GM12892 (cell line): ENCODE results near the gene CAVIN1.
"Not testable (repeated sequence)": the region's sequence is repeated elsewhere in the genome, so short reads cannot be mapped to it uniquely, and the experiment has no call there.

ENCODE experiments used
- POLR2A ChIP-seq: IDR thresholded peaks from 2 replicates; pipeline ENCODE4 v1.6.1; 2011; ENCODE audit warnings: low read depth, low read length, control low read depth
- POLR2AphosphoS5 ChIP-seq: IDR thresholded peaks from 2 replicates; pipeline ENCODE4 v1.6.1; 2011; ENCODE audit warnings: low read depth, low read length, control low read depth
- TAF1 ChIP-seq: IDR thresholded peaks from 2 replicates; pipeline ENCODE4 v1.6.1; 2011; ENCODE audit warnings: low read depth, mild to moderate bottlenecking, control low read depth, low read length, borderline replicate concordance

DNA sequence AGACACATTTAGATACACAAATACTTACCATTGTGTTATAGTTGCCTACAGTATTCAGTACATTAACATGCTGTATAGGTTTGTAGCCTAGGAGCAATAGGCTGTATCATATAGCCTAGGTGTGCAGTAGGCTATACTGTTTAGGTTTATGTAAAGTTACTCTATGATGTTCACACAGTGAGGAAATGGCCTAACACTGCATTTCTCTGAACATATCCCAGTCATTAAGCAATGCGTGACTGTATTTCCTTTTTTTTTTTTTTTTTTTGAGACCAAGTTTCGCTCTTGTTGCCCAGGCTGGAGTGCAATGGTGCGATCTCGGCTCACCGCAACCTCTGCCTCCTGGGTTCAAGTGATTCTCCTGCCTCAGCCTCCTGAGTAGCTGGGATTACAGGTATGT lies 5.1 kb downstream of the CAVIN1 start:
- not testable (repeated sequence) for TF ChIP-seq POLR2AphosphoS5, TAF1, POLR2A
